Fibroblast of lung (primary cell): Measurements from ENCODE around the gene VKORC1L1. TPM values are rescaled to one million over a fixed set of nuclear protein-coding genes. Genes with fewer than 3 reads are reported as not detected.

Experiments used
- DNase-seq, 2 donors: peaks; one replicate each; pipeline versions ENCODE4 v3.0.0 to v3.0.0-alpha.2; 2010; ENCODE audit warnings: low read depth in 2 of 2
- H2AFZ ChIP-seq: 2 replicates; pipeline ENCODE4 v1.5.1; 2012; ENCODE audit warnings: low read length, control low read depth, inconsistent platforms
- H3K27ac ChIP-seq: 2 replicates; pipeline ENCODE4 v1.5.1; 2011; ENCODE audit warnings: low read length, control low read depth; ENCODE audit not compliant: insufficient read depth
- H3K27me3 ChIP-seq: 2 replicates; pipeline ENCODE4 v1.5.1; 2011; ENCODE audit warnings: mild to moderate bottlenecking, low read length; ENCODE audit not compliant: control insufficient read depth, insufficient read depth
- H3K36me3 ChIP-seq: 2 replicates; pipeline ENCODE4 v1.5.1; 2011; ENCODE audit warnings: low read length; ENCODE audit not compliant: control insufficient read depth, insufficient read depth
- H3K4me1 ChIP-seq: 2 replicates; pipeline ENCODE4 v1.5.1; 2011; ENCODE audit warnings: low read length; ENCODE audit not compliant: control insufficient read depth, insufficient read depth; ENCODE audit errors: extremely low read depth
- H3K4me2 ChIP-seq: 2 replicates; pipeline ENCODE4 v1.5.1; 2011; ENCODE audit warnings: low read length, control low read depth; ENCODE audit not compliant: insufficient read depth; ENCODE audit errors: extremely low read depth
- H3K4me3 ChIP-seq, 4 experiments: fragments of 200-600 bp in 1 of 4; sonication (generic) in 1 of 4; replicated peaks in 1 of 4; 2 replicates each; pipeline ENCODE4 v1.5.1; 2011 to 2016; ENCODE audit warnings: low read length in 4 of 4, low read depth in 3 of 4, mild to moderate bottlenecking in 3 of 4, control low read depth in 2 of 4, inconsistent platforms in 1 of 4, mixed read lengths in 1 of 4; ENCODE audit not compliant: insufficient read depth in 1 of 4; ENCODE audit errors: control extremely low read depth in 1 of 4
- H3K79me2 ChIP-seq: 2 replicates; pipeline ENCODE4 v1.5.1; 2012; ENCODE audit warnings: mild to moderate bottlenecking, low read length, inconsistent platforms; ENCODE audit not compliant: control insufficient read depth, insufficient read depth
- H3K9ac ChIP-seq: 2 replicates; pipeline ENCODE4 v1.5.1; 2011; ENCODE audit warnings: mild to moderate bottlenecking, low read length, control low read depth; ENCODE audit not compliant: insufficient read depth
- H3K9me3 ChIP-seq: 2 replicates; pipeline ENCODE4 v1.5.1; 2012; ENCODE audit warnings: low read depth, low read length; ENCODE audit not compliant: control insufficient read depth, insufficient read depth
- H4K20me1 ChIP-seq: 2 replicates; pipeline ENCODE4 v1.5.1; 2011; ENCODE audit warnings: low read length; ENCODE audit not compliant: control insufficient read depth, insufficient read depth; ENCODE audit errors: extremely low read depth
- CTCF ChIP-seq, 2 donors: IDR thresholded peaks in 1 of 2; conservative IDR thresholded peaks in 1 of 2; 1 replicate in 1 of 2; 2 replicates in 1 of 2; pipeline ENCODE4 v1.5.1; 2011 to 2012; ENCODE audit warnings: low read length in 2 of 2, control low read depth in 1 of 2, inconsistent platforms in 1 of 2, low read depth in 1 of 2, mild to moderate bottlenecking in 1 of 2
- EZH2 ChIP-seq: IDR thresholded peaks from 2 replicates; pipeline ENCODE4 v1.5.1; 2012; ENCODE audit warnings: low read length, control low read depth, mild to moderate bottlenecking; ENCODE audit errors: missing control alignments
- polyA plus RNA-seq, 2 donors: library from polyadenylated mRNA; depleted of rRNA in 1 of 2; stranded (reverse) in 1 of 2; unstranded in 1 of 2; fragments of >200 nt; gene quantifications; 2 replicates each; pipeline ENCODE4 v1.2.1, GENCODE V29; 2011 to 2012; ENCODE audit warnings: missing spikeins in 1 of 2
- total RNA-seq: library from RNA; depleted of rRNA; stranded (reverse); fragments of >200 nt; gene quantifications from 2 replicates; pipeline ENCODE4 v1.2.1, GENCODE V29; 2014

Gene VKORC1L1
- total and polyA plus RNA-seq, 2 donors (not counting 1 experiment from before 2014, with no cell fraction given), result 12.7 to 24.2 TPM

- Histone ChIP-seq H3K4me3 (no peak overlapping the region), H3K4me2 (no peak overlapping the region), H3K36me3 (no peaks in the 10 kb centered on the region), H3K79me2 (no peaks in the 10 kb centered on the region), H3K9me3 (no peaks in the 10 kb centered on the region), H3K27ac (no peak overlapping the region), H2AFZ (no peak overlapping the region), H3K4me1 (no peaks in the 10 kb centered on the region), H3K9ac (no peak overlapping the region), H3K27me3 (no peaks in the 10 kb centered on the region), H4K20me1 (no peaks in the 10 kb centered on the region)
- TF ChIP-seq CTCF (conservative IDR thresholded peaks at IDR 0.05 in 1 of 2, IDR thresholded peaks at IDR 0.05 in 1 of 2; ENCODE audit: low read depth in 1 of 2, low read length in 2 of 2) (no peak), EZH2 (no peak)
- no peak for DNase-seq
These were observed 51.3 kb downstream of the VKORC1L1 start for GRCh38 chr7:65924193-65924592.

GRCh38 chr7:65925040-65925439, 52.2 kb downstream of the VKORC1L1 start:
- DNase-seq, result no peak

GRCh38 chr7:65926588-65926987, 53.7 kb downstream of the VKORC1L1 start:
- DNase-seq, result no peak
- Histone ChIP-seq H3K9ac (no peak overlapping the region), H3K27ac (no peak overlapping the region), H3K4me2 (no peak overlapping the region), H4K20me1 (no peaks in the 10 kb centered on the region), H3K36me3 (no peaks in the 10 kb centered on the region), H3K4me3 (no peak overlapping the region), H2AFZ (no peak overlapping the region), H3K79me2 (no peaks in the 10 kb centered on the region), H3K4me1 (no peaks in the 10 kb centered on the region), H3K9me3 (no peaks in the 10 kb centered on the region), H3K27me3 (no peaks in the 10 kb centered on the region)
- TF ChIP-seq CTCF (conservative IDR thresholded peaks at IDR 0.05 in 1 of 2, IDR thresholded peaks at IDR 0.05 in 1 of 2; ENCODE audit: low read depth in 1 of 2, low read length in 2 of 2) (no peak), EZH2 (no peak)

More at GRCh38 chr7:65925040-65925439, 52.2 kb downstream of the VKORC1L1 start:
- Histone ChIP-seq H3K9me3 (no peaks in the 10 kb centered on the region), H3K4me1 (no peaks in the 10 kb centered on the region), H3K27me3 (no peaks in the 10 kb centered on the region), H3K79me2 (no peaks in the 10 kb centered on the region), H3K27ac (no peak overlapping the region), H4K20me1 (no peaks in the 10 kb centered on the region), H3K4me3 (no peak overlapping the region), H2AFZ (no peak overlapping the region), H3K9ac (no peak overlapping the region), H3K4me2 (no peak overlapping the region), H3K36me3 (no peaks in the 10 kb centered on the region)
- TF ChIP-seq CTCF (conservative IDR thresholded peaks at IDR 0.05 in 1 of 2, IDR thresholded peaks at IDR 0.05 in 1 of 2; ENCODE audit: low read depth in 1 of 2, low read length in 2 of 2), result no peak
- no peak for TF ChIP-seq EZH2
